GM12891 (cell line): Measurements from ENCODE around the gene KCNMA1.

Experiments
- PAX5 ChIP-seq: IDR thresholded peaks from 2 replicates; pipeline ENCODE4 v1.6.1; 2011; ENCODE audit warnings: low read length, moderate library complexity, mild to moderate bottlenecking; ENCODE audit not compliant: insufficient read depth, severe bottlenecking
- POLR2A ChIP-seq: IDR thresholded peaks from 2 replicates; pipeline ENCODE4 v1.6.1; 2011; ENCODE audit warnings: low read depth, low read length, control low read depth
- POLR2AphosphoS5 ChIP-seq: IDR thresholded peaks from 2 replicates; pipeline ENCODE4 v1.6.1; 2011; ENCODE audit warnings: low read depth, low read length, control low read depth
- POU2F2 ChIP-seq: IDR thresholded peaks from 2 replicates; pipeline ENCODE4 v1.6.1; 2011; ENCODE audit warnings: low read depth, mild to moderate bottlenecking, control low read depth, low read length, moderate library complexity
- SPI1 ChIP-seq: IDR thresholded peaks from 2 replicates; pipeline ENCODE4 v1.6.1; 2011; ENCODE audit warnings: low read depth, low read length, control low read depth
- TAF1 ChIP-seq: IDR thresholded peaks from 2 replicates; pipeline ENCODE4 v1.6.1; 2011; ENCODE audit warnings: low read depth, low read length, control low read depth

- no peak for TF ChIP-seq POLR2AphosphoS5
- no peak for TF ChIP-seq POLR2A
- TF ChIP-seq TAF1 = no peak
- no peak for TF ChIP-seq SPI1
- no peak for TF ChIP-seq PAX5
- TF ChIP-seq POU2F2 = no peak
These were observed 518.9 kb downstream of the KCNMA1 start for GRCh38 chr10:77118603-77119282.
